Measurements from ENCODE around the gene CCL4L2. TPM values are rescaled to one million over a fixed set of nuclear protein-coding genes. Genes with fewer than 3 reads are reported as not detected.
A peak's percentile ranks its signal among the peaks of the same experiment; 100 is the strongest.
"Not testable (repeated sequence)": the region's sequence is repeated elsewhere in the genome, so short reads cannot be mapped to it uniquely, and the experiment has no call there.

CCL4L2 gene
- total RNA-seq, result 23.7 TPM

DNA sequence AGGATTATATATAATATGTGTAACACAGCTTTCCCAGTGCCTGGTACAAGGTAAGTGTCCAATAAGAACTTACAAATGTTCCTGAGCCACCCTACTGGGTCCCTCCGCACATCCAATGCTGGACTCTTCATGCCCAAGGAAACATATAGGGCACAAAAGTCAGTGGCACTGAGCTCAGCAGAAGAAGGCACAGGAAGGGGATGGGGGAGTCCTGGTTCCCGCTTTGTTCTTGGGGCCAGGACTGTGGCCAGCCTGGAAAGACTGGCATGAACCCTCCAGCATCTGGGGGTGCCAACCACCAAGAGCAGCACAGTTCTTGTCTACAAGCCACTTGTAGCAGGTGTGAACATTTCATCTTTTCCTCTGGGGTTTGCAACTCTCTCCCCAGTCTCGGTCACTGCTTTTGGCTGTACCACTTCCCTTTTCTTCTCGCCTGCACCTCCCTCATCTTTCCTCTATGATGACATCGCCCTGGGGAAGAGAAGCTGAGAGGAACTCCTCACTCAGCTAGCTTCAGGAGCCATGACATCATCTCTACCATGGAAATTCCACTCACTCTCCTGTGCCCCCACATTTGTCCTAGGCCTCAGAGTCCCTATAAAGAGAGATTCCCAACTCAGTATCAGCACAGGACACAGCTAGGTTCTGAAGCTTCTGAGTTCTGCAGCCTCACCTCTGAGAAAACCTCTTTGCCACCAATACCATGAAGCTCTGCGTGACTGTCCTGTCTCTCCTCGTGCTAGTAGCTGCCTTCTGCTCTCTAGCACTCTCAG is at the start of gene CCL4L2:
Gene CCL4L2 (plus strand): TSS at position 625 of the 773 bp plus-strand sequence.
- not testable (repeated sequence) for DNase-seq (ENCODE audit: low spot score)

DNA sequence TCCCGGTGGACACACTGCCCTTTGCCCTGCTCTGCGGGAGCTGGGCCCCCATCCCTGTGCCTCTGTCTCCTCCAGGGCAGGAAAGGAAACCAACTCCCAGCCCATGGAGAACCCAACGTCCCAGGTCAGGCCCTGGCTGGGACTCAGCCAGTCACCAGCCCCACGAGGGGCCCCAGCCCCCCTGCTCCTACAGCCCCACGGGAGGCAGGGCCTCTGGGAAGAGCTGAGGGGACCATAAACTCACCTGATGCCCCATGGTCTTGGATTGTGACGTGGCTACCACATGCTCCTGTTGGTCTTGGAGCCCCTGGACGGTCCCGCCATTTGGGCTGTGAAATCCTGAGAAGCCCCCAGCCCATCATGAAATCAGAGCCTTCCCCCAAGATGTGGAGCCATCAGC is 42.0 kb upstream of the CCL4L2 start:
- not testable (repeated sequence) for DNase-seq (ENCODE audit: low spot score)

GRCh38 chr17:36176536-36176935 is 34.3 kb upstream of the CCL4L2 start, which contains the start of gene TBC1D3B:
TSS of gene TBC1D3B (minus strand) at chr17:36176636. CDS start at chr17:36175050, 1,586 bp downstream.
- not testable (repeated sequence) for DNase-seq (ENCODE audit: low spot score)

DNA sequence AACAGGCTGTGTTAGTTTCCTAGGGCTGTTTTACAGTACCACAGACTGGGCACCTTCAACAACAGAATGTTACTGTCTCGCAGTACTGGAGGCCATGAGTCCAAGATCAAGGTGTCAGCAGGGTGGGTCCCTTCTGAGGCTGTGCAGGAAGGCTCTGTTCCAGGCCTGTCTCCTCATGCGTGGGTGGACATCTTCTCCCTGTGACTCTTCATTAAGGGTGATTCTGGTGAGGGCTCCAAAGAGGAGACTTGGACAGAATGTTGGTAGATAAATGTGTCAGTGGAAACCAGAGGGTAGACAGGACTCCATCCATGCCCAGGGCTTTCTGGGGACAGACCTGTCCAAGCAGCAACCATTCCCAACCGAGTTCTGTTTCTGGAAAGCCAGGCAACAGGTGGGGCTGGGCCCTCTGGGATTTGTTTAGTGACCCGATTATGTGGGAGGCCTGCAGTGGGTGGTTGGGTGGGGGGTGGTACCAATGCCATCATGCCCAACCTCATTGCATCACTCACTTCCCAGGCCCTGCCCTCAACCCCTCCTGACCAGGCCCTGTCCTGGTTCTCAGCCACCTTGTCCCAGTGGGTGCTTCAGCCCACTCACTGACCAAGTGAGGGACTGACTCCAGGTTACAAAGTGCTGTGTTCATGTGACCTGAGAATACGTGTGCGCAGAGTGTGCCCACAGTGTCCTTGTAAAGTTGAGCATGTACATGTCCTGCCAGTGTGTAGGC is 29.3 kb upstream of the CCL4L2 start:
- DNase-seq (ENCODE audit: low spot score), result not testable (repeated sequence)

DNA sequence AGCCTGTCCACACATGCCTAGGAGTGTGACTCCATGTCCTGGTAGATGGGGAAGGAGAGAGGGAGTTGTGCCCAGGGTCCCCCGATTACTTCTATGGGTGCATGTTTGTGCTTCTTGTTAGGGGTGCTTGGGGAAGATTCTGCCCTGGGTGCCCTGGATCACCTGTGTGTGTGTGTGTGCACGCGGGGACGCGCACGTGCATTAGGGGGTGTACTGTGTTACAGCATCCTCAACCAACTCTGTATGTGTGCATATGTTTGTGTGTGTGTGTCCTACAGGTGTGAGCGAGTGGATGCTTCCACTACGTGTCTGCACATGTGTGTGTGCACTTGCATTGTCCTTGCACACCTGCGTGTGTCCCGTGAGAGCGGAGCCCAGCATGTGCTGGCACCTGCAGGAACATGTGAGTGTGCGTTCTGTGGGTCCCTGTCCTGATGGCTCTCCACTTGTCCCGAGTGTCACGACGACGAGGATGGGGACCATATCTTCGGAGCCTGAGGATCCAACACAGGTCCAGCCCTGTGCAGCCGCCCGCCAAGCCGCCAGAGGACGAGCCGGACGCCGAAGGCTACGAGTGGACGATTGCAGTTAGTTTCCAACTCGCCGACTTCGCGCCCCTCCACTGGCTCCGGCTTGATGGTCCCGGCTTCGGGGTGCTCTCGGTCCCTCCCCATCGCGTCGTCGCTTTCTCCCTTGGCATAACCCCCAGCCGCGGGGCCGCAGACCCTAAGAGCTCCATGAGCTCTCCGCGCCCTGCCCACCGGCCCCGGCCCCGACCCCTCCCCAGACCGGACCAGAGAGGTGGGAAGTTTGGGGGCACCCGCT is 28.5 kb upstream of the CCL4L2 start:
- DNase-seq (ENCODE audit: low spot score), result no peak

DNA sequence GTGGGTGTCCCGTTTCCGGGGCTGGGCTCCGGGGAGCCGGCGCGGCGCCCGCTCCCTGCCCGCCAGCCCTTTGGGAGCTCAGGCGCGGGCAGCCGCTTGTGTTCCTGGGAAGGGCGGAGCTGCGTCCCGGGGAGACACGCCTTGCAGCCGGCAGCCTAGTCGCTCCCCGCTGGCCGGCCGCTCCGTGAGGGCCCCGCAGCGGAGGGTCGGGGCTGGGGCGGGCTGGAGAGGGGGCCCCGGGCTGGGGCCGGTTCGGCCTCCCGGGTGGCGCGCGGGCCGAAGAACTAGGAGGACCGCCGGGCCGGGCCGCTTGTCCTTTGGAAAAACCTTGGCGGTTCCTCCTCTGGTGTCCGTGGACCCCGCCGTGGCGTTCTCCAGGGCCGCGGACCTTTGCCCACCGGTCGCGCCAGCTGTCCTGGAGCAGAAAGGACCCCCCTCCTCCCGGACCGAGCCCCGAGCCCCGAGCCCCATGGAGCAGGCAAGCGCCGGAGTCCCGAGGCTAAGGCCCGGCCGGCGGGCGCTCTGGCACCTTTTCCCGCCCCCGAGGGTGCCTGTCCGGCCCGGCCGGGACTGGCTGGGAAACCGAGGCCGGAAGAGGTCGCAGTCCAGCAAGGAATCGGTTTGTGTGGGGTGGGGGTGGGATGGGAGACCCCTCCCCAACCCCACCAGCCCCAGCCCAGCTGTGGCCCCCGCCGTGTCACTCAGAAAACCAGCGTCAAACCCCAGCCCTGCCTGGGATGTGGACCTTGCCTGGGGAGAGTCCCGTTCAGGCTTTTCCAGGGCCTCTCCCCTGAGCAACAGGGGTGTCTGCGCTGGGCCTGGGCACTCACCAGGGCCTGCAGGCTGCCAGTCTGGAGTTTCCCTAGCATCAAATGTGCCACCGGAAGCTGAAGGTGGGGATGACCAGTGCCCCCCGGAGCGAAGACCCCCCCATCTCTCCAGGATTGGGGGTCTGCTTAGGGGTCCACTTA is 27.6 kb upstream of the CCL4L2 start:
- DNase-seq (ENCODE audit: low spot score), result no peak

DNA sequence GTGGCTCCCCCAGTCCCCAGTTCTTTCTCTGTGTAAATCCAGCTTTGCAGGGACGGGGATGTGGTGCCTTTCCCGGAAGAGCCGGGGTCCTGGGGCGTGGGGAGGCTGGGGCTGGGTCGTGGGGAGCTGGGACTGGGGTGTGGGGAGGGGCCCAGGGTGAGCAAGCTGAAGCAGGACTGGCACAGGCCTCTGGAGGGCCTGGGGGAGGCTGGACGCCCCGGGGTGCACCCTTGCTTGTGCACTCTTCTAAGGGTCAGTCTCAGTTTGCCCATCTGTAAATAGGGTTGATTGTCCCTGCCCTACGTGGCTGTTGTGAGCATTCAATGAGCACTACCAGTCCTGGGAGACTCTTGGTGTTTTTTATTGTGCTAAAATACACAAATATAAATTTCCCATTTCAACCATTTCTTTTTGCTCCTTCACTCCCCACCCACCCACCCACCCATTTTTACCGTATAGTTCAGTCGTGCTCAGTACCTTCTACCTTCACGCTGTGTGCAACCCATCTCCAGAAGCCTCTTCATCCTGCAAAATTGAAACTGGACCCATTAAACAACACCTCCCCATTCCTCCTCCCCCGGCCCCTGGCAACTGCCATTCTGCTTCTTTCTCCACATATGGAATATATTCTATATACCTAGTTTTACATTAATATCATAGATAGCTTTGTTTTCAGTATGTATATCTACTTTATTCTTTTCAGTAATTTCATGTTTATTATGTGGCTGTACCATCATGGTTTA is 26.7 kb upstream of the CCL4L2 start:
- DNase-seq (ENCODE audit: low spot score), result no peak

DNA sequence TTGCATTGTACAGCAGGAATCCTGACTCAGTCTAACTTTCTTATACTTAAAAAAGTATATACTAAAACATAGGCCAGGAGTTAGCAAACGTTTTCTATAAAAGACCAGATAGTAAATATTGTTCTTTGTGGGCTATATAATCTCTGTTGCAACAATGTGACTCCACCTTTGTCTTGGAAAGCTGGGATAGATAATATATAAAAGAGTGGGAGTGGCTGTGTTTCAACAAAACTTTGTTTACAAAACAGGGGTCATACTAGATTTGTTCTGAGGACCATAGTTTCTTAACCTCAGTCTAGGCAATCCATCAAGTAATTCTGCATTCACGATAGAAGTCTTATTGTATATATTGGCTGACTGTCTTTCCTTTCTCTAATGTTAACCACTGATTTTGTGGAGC is 25.4 kb upstream of the CCL4L2 start:
- DNase-seq (ENCODE audit: low spot score), result no peak

GRCh38 chr17:36186810-36187763 is 23.8 kb upstream of the CCL4L2 start:
- not testable (repeated sequence) for DNase-seq (ENCODE audit: low spot score)

GRCh38 chr17:36187943-36188665 is 22.8 kb upstream of the CCL4L2 start:
- DNase-seq (ENCODE audit: low spot score), result not testable (repeated sequence)

DNA sequence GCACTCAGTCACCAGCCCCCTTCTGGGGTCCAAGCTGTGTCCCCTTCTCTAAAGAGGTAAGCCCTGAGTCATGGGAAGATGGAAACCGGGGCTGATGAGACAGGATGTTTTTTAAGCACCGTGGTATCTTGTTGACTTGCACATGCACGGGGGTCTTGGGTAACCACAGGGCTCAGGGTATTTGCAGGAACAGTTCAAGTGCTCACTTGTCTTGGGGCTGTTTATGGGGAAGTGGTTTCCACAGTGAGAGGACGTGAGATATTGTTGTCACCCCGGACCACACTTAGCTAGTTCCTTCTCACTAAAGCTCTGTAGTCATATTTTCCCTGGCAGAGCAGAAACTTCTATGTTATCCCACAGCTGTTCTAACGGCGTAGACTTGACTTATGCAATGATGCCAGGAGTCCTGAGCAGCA is 22.0 kb upstream of the CCL4L2 start:
- peak; percentile 52 for DNase-seq (ENCODE audit: low spot score)

GRCh38 chr17:36189993-36190392 is 20.9 kb upstream of the CCL4L2 start:
- DNase-seq (ENCODE audit: low spot score), result not testable (repeated sequence)

GRCh38 chr17:36190549-36191330 is 20.1 kb upstream of the CCL4L2 start:
- not testable (repeated sequence) for DNase-seq (ENCODE audit: low spot score)

GRCh38 chr17:36193216-36193775 is 17.6 kb upstream of the CCL4L2 start:
- DNase-seq (ENCODE audit: low spot score), result no peak

DNA sequence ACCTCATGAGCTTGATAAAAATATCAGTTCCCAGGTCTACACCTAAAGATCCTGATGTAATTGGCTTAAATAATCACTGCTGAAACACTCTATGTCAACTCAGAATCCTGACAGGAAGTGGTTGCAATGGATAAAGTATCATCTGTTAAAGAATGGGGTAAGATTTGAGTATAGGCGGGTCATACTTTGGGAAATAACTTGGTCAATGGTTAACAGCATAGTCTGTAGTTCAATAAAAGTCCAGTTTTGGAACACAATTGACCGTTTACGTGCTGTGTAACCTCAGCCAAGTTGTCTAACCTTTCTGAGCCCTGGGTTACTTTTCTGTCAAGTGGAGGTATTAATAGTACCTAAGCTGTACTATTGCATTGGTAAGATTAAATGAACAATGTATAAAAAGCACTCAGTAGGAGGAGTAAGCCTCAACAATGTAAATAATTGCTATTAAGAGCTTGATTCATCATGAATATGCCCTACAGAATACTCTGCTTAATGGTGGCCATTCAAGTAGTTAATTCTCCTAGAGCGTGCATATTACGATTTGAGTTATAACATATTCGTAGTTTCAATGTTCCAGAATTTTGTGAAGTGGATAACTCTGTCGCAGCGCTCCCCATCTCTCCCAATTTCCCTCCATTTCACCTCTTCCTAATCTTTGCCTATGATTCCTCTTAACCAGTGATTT is 16.6 kb upstream of the CCL4L2 start:
- not testable (repeated sequence) for DNase-seq (ENCODE audit: low spot score)

GRCh38 chr17:36194832-36195433 is 15.9 kb upstream of the CCL4L2 start:
- DNase-seq (ENCODE audit: low spot score), result not testable (repeated sequence)
